BJ (cell line): ENCODE measurements around the gene REEP1. TPM values are rescaled to one million over a fixed set of nuclear protein-coding genes. Genes with fewer than 3 reads are reported as not detected.

Experiments used
- CTCF ChIA-PET: fragments of 350-600 bp; formaldehyde crosslinking; extraction: SDS; loops from one replicate; lab custom pipeline; 2021; ENCODE audit warnings: antibody characterized with exemption, inconsistent platforms; lab: Yijun Ruan, JAX
- POLR2A ChIA-PET: fragments of 300-600 bp; sonication (Branson Sonifier 250); formaldehyde crosslinking; extraction: SDS; loops from one replicate; lab custom pipeline; 2021; ENCODE audit warnings: antibody characterized with exemption; lab: Charles Lee
- DNase-seq: peaks from one replicate; pipeline ENCODE4 v3.0.0-alpha.2; 2011; ENCODE audit warnings: low read depth
- H3K27me3 ChIP-seq: 2 replicates; pipeline ENCODE4 v1.6.0; 2011; ENCODE audit warnings: low read length; ENCODE audit not compliant: control insufficient read depth, insufficient read depth
- H3K36me3 ChIP-seq: 2 replicates; pipeline ENCODE4 v1.5.1; 2011; ENCODE audit warnings: low read length; ENCODE audit not compliant: control insufficient read depth, insufficient read depth
- H3K4me3 ChIP-seq: 2 replicates; pipeline ENCODE4 v1.5.1; 2011; ENCODE audit warnings: low read depth, mild to moderate bottlenecking, control low read depth, low read length
- CTCF ChIP-seq: IDR thresholded peaks from 2 replicates; pipeline ENCODE4 v1.5.1; 2011; ENCODE audit warnings: low read depth, mild to moderate bottlenecking, control low read depth, inconsistent platforms, low read length, moderate library complexity; ENCODE audit not compliant: insufficient read depth
- polyA plus RNA-seq: library from polyadenylated mRNA; depleted of rRNA; stranded (reverse); fragments of >200 nt; gene quantifications from 2 replicates; pipeline ENCODE4 v1.2.3, GENCODE V29; 2011

REEP1 gene
- polyA plus RNA-seq, 1 experiment, result 0.13 TPM

- ChIA-PET CTCF (no interaction called here), POLR2A (no interaction called here)
- no peak for DNase-seq
- TF ChIP-seq CTCF, result no peak
- H3K27me3 ChIP-seq, result no peaks in the 10 kb centered on the region
- no peak overlapping the region for H3K4me3 ChIP-seq
- no peaks in the 10 kb centered on the region for H3K36me3 ChIP-seq
Observed at GRCh38 chr2:86375623-86376022, 38.2 kb upstream of the REEP1 start.

GRCh38 chr2:86372641-86373502 is 35.4 kb upstream of the REEP1 start:
- CTCF ChIA-PET, result interaction anchor here (0.6 to 5.1 kb wide), 16 partner anchors 9 to 1952 kb away, joined by 3 to 66 read pairs (median 5); no protein-coding TSS in a partner anchor
- POLR2A ChIA-PET, result no interaction called here
- Histone ChIP-seq H3K27me3 (no peaks in the 10 kb centered on the region), H3K4me3 (no peak overlapping the region), H3K36me3 (no peaks in the 10 kb centered on the region)
- peak; percentile 71 for TF ChIP-seq CTCF
- DNase-seq, result no peak

GRCh38 chr2:86372133-86372532 is 34.7 kb upstream of the REEP1 start:
- ChIA-PET POLR2A (no interaction called here), CTCF (interaction anchor here (0.6 to 5.1 kb wide), 11 partner anchors 9 to 174 kb away, joined by 3 to 66 read pairs (median 5); no protein-coding TSS in a partner anchor)
- H3K27me3 ChIP-seq, result no peaks in the 10 kb centered on the region
- no peak overlapping the region for H3K4me3 ChIP-seq
- TF ChIP-seq CTCF, result no peak
- no peak for DNase-seq
- no peaks in the 10 kb centered on the region for H3K36me3 ChIP-seq

- no peak overlapping the region for H3K4me3 ChIP-seq
- no peak for DNase-seq
- CTCF ChIA-PET, result interaction anchor here (0.6 to 5.1 kb wide), 6 partner anchors 10 to 221 kb away, joined by 3 to 66 read pairs (median 6); no protein-coding TSS in a partner anchor
- no peaks in the 10 kb centered on the region for H3K27me3 ChIP-seq
- H3K36me3 ChIP-seq, result no peaks in the 10 kb centered on the region
- POLR2A ChIA-PET, result no interaction called here
- no peak for TF ChIP-seq CTCF
Observed at GRCh38 chr2:86371527-86371926, 34.1 kb upstream of the REEP1 start.

- H3K36me3 ChIP-seq, result no peaks in the 10 kb centered on the region
- POLR2A ChIA-PET, result no interaction called here
- TF ChIP-seq CTCF, result no peak
- DNase-seq, result no peak
- no peak overlapping the region for H3K4me3 ChIP-seq
- CTCF ChIA-PET, result interaction anchor here (0.6 to 5.1 kb wide), 2 partner anchors 148 to 211 kb away, joined by 3 to 66 read pairs; no protein-coding TSS in a partner anchor
- H3K27me3 ChIP-seq, result no peaks in the 10 kb centered on the region
Observed at GRCh38 chr2:86370579-86370978, 33.2 kb upstream of the REEP1 start.
